Liver (tissue), 9 donors: ENCODE results near the gene MMEL1. TPM values are rescaled to one million over a fixed set of nuclear protein-coding genes. Genes with fewer than 3 reads are reported as not detected.

Source experiments
- DNase-seq: peaks from one replicate; pipeline ENCODE4 v3.0.0-alpha.2; 2017; ENCODE audit warnings: low spot score
- H3K27ac ChIP-seq, 2 donors: one replicate each; pipeline ENCODE4 v1.7.0; 2013; ENCODE audit warnings: inconsistent platforms in 2 of 2, low read length in 2 of 2, control low read depth in 1 of 2, low read depth in 1 of 2, mild to moderate bottlenecking in 1 of 2
- H3K27me3 ChIP-seq, 4 donors: one replicate each; pipeline versions ENCODE4 v1.6.1 to v1.7.0; 2013; ENCODE audit warnings: low read length in 3 of 4, inconsistent platforms in 1 of 4, mild to moderate bottlenecking in 1 of 4, moderate library complexity in 1 of 4; ENCODE audit not compliant: control insufficient read depth in 4 of 4, insufficient read depth in 4 of 4
- H3K36me3 ChIP-seq, 4 donors: one replicate each; pipeline versions ENCODE4 v1.6.1 to v1.7.0; 2013; ENCODE audit warnings: low read length in 3 of 4, mild to moderate bottlenecking in 3 of 4, low read depth in 1 of 4, moderate library complexity in 1 of 4; ENCODE audit not compliant: control insufficient read depth in 4 of 4, insufficient read depth in 3 of 4
- H3K4me1 ChIP-seq, 4 donors: one replicate each; pipeline versions ENCODE4 v1.6.1 to v1.7.0; 2013; ENCODE audit warnings: low read length in 3 of 4, mild to moderate bottlenecking in 3 of 4, moderate library complexity in 1 of 4; ENCODE audit not compliant: control insufficient read depth in 4 of 4, insufficient read depth in 4 of 4
- H3K4me3 ChIP-seq, 3 donors: one replicate each; pipeline versions ENCODE4 v1.6.1 to v1.7.0; 2013; ENCODE audit warnings: low read length in 3 of 3, control low read depth in 1 of 3, low read depth in 1 of 3, mild to moderate bottlenecking in 1 of 3
- H3K9ac ChIP-seq, 2 donors: one replicate each; pipeline ENCODE4 v1.7.0; 2013; ENCODE audit warnings: low read length in 2 of 2, mild to moderate bottlenecking in 2 of 2, moderate library complexity in 2 of 2, control low read depth in 1 of 2, low read depth in 1 of 2
- H3K9me3 ChIP-seq, 4 donors: one replicate each; pipeline versions ENCODE4 v1.6.1 to v1.7.0; 2013; ENCODE audit warnings: low read length in 3 of 4; ENCODE audit not compliant: control insufficient read depth in 4 of 4
- FOXA1 ChIP-seq: IDR thresholded peaks from 2 replicates; pipeline ENCODE4 v1.6.1; 2016; ENCODE audit warnings: antibody characterized with exemption
- FOXA2 ChIP-seq: IDR thresholded peaks from 2 replicates; pipeline ENCODE4 v1.6.1; 2016; ENCODE audit warnings: antibody characterized with exemption
- HNF4A ChIP-seq, 2 donors: conservative IDR thresholded peaks; 2 replicates each; pipeline ENCODE4 v1.6.1; 2016; ENCODE audit warnings: antibody characterized with exemption in 2 of 2, mild to moderate bottlenecking in 2 of 2
- JUND ChIP-seq, 2 donors: IDR thresholded peaks; 2 replicates each; pipeline ENCODE4 v1.6.1; 2016; ENCODE audit warnings: antibody characterized with exemption in 2 of 2
- NR2F2 ChIP-seq: IDR thresholded peaks from 2 replicates; pipeline ENCODE4 v1.6.1; 2016; ENCODE audit warnings: antibody characterized with exemption
- RAD21 ChIP-seq, 2 donors: IDR thresholded peaks; 2 replicates each; pipeline ENCODE4 v1.6.1; 2016; ENCODE audit warnings: antibody characterized with exemption in 2 of 2, mild to moderate bottlenecking in 2 of 2
- YY1 ChIP-seq: IDR thresholded peaks from 2 replicates; pipeline ENCODE4 v1.6.1; 2016; ENCODE audit warnings: antibody characterized with exemption, mild to moderate bottlenecking
- WGBS: extraction: QIAGEN DNeasy Blood & Tissue Kit; methylation state at CpG from one replicate; pipeline ENCODE4 v1.1.7; 2013; 5-methylcytosine and 5-hydroxymethylcytosine counted together
- polyA plus RNA-seq, 2 donors: library from polyadenylated mRNA; stranded (reverse) in 1 of 2; unstranded in 1 of 2; fragments of 200-250 nt in 1 of 2; fragments of >200 nt in 1 of 2; fragmentation: Nextera tagmentation in 1 of 2; extraction: Ambion mirVana in 1 of 2; gene quantifications; one replicate each; pipeline versions ENCODE4 v1.2.1 to v1.2.3, GENCODE V29; 2013 to 2015
- total RNA-seq, 2 donors: library from RNA; depleted of rRNA; stranded (reverse); fragments of >200 nt; gene quantifications; one replicate each; pipeline ENCODE4 v1.2.3, GENCODE V29; 2014
- TF ChIP-seq, protein P1 (sequence below): IDR thresholded peaks from 2 replicates; pipeline ENCODE4 v1.6.1; 2016; ENCODE audit warnings: antibody characterized with exemption, mild to moderate bottlenecking
- TF ChIP-seq, protein P2 (sequence below): IDR thresholded peaks from 2 replicates; pipeline ENCODE4 v1.6.1; 2016; ENCODE audit warnings: antibody characterized with exemption
- donor health status: healthy.
- donor health status: healthy.
- donor health status: healthy.
- donor health status: healthy.
- donor health status: healthy.

Gene MMEL1
- total and polyA plus RNA-seq, 4 donors = under 0.01 to 0.42 TPM; not detected in 2

DNA sequence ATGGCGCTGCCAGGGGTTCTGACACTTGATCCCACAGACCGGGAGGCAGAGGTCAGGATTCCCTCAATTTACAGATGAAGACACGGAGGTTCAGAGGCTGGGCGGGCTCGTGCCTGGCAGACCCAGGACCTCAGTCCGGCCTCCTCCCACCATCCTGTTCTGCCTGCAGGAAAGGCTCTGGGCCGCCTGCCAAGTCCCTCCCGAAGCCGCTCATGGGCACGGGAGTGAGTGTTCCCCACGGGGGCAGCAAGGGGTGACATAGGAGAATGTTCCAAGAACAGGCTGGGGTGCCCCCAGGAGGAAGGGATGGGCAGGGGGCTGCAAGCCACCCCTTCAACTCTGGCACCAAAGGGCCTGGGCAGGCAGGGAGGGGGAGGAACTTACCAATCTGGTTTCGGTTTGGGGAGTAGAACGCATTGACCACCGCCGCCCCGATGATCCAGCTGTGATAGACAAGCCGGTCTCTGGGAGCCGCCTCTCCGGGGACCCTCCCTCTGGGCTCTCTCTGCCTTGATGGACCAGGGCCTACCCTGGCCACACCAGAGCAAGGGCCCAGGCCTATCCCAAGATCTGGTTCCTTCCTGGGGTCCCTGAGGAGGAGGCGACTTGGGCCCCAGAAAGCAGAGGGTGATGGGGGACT lies 38.7 kb downstream of the MMEL1 start:
- no peaks in the 10 kb centered on the region for H3K9me3 ChIP-seq
- 58% methylated on average over 20 of the region's 20 CpGs for WGBS
- no peak overlapping the region for H3K4me3 ChIP-seq
- H3K27me3 ChIP-seq = no peaks in the 10 kb centered on the region
- H3K4me1 ChIP-seq = no peaks in the 10 kb centered on the region
- no peak for DNase-seq
- peaks cover 0 to 2% (median 0%) of the 10 kb centered on the region in 4 donors for H3K36me3 ChIP-seq
- no peak for TF ChIP-seq RAD21 (IDR thresholded peaks at IDR 0.05)
- TF ChIP-seq FOXA1 = no peak
- TF ChIP-seq JUND (IDR thresholded peaks at IDR 0.05) = no peak
- TF ChIP-seq FOXA2 = no peak
- TF ChIP-seq NR2F2 = no peak
- no peak overlapping the region for H3K9ac ChIP-seq
- H3K27ac ChIP-seq = no peak overlapping the region

DNA sequence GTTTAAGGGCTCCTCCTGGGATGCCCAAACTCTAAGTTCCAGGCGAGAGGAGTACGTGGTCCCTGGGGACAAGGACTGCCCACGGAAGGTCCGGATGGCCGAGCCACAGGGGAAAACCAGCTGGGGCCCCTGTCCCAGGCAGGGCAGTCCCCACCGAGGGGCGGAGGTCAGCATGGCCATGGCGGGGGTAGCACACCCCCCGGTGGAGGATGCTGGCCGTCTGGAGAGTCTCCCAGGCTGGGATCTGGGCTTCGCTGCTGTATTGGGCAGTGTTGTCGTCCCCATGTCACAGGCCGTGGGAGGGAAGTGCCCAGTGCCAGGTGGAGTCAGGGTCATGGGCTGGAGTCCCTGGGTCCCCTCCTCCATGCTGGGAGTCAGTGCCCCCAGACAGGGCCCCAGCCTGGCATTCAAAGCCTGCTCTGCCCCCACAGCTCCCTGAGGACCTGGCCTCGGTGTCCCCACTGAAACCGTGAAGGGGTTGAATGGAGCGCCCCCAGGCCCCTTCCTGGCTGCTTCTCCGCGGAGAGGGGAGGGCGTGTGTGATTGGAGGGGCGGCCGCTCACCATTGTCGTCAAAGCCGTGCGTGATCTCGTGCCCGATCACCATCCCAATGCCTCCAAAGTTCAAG lies 39.5 kb downstream of the MMEL1 start:
- Histone ChIP-seq H3K9me3 (no peaks in the 10 kb centered on the region), H3K27ac (no peak overlapping the region), H3K4me3 (no peak overlapping the region), H3K27me3 (no peaks in the 10 kb centered on the region), H3K4me1 (no peaks in the 10 kb centered on the region), H3K9ac (no peak overlapping the region), H3K36me3 (peaks cover 0 to 2% (median 0%) of the 10 kb centered on the region in 4 donors)
- WGBS = 74% methylated on average over 26 of the region's 26 CpGs
- TF ChIP-seq, protein P1, sequence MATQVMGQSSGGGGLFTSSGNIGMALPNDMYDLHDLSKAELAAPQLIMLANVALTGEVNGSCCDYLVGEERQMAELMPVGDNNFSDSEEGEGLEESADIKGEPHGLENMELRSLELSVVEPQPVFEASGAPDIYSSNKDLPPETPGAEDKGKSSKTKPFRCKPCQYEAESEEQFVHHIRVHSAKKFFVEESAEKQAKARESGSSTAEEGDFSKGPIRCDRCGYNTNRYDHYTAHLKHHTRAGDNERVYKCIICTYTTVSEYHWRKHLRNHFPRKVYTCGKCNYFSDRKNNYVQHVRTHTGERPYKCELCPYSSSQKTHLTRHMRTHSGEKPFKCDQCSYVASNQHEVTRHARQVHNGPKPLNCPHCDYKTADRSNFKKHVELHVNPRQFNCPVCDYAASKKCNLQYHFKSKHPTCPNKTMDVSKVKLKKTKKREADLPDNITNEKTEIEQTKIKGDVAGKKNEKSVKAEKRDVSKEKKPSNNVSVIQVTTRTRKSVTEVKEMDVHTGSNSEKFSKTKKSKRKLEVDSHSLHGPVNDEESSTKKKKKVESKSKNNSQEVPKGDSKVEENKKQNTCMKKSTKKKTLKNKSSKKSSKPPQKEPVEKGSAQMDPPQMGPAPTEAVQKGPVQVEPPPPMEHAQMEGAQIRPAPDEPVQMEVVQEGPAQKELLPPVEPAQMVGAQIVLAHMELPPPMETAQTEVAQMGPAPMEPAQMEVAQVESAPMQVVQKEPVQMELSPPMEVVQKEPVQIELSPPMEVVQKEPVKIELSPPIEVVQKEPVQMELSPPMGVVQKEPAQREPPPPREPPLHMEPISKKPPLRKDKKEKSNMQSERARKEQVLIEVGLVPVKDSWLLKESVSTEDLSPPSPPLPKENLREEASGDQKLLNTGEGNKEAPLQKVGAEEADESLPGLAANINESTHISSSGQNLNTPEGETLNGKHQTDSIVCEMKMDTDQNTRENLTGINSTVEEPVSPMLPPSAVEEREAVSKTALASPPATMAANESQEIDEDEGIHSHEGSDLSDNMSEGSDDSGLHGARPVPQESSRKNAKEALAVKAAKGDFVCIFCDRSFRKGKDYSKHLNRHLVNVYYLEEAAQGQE = no peak
- DNase-seq = no peak

DNA sequence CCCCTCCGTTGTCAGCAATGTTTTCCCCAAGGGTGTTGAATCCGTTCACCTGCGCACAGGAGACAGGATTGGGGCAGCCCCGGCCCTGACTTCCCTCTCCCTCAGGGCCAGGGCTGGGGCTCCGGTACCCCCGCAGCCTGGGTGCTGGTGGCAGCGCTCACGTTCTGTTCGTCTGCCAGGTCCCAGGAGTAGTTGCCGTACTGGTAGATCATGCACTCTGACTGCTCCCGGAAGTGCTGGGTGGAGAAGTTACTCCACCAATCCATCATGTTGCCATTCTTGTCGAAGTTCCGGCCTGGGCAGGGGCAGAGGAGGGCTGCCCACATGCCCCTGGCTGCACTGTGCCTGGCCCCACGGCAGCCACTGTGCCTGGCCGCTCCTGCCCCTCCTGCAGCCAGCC lies 40.1 kb downstream of the MMEL1 start:
- Histone ChIP-seq H3K27ac (no peak overlapping the region), H3K4me3 (no peak overlapping the region), H3K9me3 (no peaks in the 10 kb centered on the region), H3K27me3 (no peaks in the 10 kb centered on the region), H3K4me1 (no peaks in the 10 kb centered on the region), H3K36me3 (peaks cover 0 to 2% (median 0%) of the 10 kb centered on the region in 4 donors), H3K9ac (no peak overlapping the region)
- TF ChIP-seq YY1 (no peak), HNF4A (conservative IDR thresholded peaks at IDR 0.05) (no peak)
- TF ChIP-seq, protein P2, sequence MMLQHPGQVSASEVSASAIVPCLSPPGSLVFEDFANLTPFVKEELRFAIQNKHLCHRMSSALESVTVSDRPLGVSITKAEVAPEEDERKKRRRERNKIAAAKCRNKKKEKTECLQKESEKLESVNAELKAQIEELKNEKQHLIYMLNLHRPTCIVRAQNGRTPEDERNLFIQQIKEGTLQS = no peak
- no peak for DNase-seq
- WGBS = 71% methylated on average over 15 of the region's 15 CpGs
